CD4-positive, alpha-beta T cell treated with Interferon gamma for 1 hour (primary cell): ENCODE results near the gene CPA4.

Experiments used
- DNase-seq: peaks from one replicate; pipeline ENCODE4 v3.0.0-alpha.2; 2020

Gene CPA4

DNA sequence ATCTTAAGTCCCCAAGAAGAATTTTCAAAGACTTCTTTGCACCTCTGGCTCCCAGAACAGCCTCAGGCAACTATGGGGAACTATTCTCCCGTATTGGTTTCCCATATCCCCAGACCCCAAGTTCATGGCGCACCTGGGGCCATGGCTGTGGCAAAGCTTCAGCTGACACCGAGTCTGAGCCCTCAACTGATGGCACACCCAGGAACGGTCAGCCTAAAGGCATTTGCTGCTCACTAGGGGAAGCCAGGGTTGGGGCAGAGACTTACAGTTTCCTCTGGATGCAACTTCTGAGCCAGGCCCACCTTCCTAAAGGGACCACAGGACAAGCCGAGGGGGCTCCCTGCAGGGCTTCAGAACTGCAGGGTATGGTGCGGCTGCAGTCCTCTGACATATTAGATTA lies 73.6 kb downstream of the CPA4 start:
- DNase-seq, result no peak

DNA sequence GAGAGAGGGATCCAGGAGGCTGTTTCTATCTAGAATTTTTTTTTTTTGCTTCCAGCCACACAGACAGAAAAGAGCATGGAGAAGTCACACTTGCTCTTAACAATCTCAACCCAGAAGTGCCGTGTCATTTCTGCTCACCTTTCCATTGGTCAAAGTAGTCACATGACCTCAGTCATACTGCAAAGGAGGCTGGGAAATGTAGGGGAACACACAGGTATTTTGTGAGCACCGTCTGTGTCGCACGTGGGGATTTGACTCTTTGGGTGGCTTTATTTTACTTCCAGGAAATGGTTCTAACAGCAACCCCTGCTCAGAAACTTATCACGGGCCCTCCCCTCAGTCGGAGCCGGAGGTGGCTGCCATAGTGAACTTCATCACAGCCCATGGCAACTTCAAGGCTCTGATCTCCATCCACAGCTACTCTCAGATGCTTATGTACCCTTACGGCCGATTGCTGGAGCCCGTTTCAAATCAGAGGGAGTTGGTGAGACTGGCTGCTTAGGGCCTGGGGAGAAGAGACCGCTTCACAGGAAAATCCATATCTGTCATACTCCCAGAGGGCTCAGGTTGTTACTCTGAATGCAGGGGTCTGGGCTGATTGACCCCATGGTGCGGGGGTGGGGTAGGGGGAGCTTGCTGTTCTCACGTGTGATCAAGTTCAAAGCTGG lies 74.3 kb downstream of the CPA4 start:
- DNase-seq, result peak; percentile 26

DNA sequence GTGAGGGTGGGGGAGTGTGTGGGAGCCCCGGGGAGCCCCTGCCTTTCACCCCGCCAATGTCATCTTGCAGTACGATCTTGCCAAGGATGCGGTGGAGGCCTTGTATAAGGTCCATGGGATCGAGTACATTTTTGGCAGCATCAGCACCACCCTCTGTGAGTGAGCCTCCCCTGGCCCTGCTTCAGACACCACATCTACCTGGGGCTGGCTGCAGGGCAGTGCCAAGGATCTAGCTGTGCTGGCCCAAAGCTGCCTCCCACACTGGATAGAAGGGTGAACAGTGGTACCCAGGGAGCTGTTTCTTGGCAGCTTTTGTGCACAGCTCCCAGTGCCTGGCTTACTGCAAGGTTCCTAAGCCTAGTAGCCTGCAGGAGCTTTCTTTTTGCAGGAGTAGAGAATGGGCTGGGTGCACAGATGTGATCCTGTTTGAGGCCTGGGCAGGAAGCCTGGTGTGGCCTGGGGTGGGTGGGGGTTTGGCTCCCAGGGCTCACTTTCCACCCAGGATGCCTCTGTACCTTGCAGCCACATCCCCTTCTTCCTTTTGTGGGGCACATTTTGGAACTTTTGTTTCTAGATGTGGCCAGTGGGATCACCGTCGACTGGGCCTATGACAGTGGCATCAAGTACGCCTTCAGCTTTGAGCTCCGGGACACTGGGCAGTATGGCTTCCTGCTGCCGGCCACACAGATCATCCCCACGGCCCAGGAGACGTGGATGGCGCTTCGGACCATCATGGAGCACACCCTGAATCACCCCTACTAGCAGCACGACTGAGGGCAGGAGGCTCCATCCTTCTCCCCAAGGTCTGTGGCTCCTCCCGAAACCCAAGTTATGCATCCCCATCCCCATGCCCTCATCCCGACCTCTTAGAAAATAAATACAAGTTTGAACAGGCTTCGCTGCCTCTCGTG lies 75.1 kb downstream of the CPA4 start:
- DNase-seq, result no peak

DNA sequence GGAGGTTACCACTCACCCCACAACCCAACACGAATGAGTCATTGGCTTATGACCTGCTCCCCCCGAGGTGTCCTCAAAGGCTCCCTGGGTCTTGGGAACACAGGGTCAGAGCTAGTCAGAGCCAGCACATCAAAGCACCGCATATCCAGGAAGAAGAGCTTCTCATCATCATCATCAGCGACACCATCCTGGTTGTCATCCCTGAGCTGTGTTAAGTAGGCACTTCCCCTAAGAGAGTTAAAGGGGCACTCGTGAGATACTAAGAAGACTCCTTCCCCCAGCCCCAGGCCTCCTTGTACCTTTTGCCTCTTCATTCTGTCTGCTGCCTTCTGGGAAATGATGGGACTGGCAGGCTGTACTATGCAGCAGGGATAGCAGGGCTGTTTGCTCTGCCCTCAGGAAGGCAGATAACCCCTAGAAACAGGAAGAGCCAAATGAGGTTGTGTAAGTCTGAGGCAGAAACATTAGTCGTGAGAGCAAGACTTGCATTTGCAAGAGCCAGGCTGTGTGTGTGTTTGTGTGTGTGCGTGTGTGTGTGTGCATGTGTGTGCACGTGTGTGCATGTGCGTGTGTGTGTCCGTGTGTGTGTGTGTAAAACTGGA lies 76.2 kb downstream of the CPA4 start:
- no peak for DNase-seq

DNA sequence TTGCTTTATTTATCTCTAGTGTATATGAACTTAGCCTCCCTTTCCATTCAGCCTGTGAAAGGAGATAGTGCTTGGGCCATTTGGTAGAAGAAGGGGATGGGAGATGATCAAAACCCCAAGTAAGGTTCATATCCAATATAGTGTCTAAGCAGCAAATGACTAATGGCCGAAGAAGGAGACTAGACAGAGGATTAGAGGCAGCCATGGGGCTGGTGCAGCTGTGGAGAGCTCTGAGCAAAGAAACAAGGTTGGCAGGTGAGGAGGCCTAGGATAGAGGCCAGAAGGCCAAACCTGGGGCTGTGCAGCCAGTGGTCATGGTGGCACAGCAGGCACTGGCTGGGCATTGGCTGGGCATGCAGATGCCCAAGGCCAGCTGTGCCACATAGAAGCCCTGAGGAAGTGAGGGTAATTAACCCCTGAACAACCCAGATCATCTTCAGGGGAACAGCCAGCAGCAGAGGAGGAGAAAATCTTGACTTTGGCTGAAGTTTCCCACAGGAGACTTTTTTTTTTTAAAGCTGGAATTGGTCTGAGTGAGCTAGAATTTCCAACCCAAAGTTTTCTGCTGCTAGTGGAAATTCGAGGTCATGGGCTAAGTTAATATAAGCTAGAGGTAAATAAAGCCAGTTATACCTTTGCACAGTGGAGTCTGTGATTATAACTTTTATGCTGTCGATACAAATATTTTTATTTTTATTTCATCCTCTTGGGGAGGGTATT lies 77.0 kb downstream of the CPA4 start:
- DNase-seq, result no peak

DNA sequence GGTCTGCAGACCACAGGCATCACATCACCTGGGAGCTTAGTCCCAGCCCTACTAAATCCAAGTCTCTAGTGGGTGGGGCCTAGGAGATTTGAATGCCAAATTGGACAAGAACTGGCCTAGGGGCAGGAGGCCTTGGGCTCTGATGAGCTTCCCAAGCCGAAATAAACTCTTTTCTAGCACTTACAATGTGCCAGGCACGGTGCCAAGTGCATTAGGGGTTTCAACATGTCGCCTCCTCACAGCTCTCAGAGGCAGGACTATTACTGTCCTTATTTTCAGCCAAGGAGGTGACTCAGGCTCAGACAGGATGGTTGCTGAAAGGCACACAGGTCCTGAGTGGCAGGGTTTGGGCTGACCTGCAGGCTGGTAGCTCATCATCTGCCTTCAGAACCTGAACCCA lies 78.1 kb downstream of the CPA4 start:
- no peak for DNase-seq

DNA sequence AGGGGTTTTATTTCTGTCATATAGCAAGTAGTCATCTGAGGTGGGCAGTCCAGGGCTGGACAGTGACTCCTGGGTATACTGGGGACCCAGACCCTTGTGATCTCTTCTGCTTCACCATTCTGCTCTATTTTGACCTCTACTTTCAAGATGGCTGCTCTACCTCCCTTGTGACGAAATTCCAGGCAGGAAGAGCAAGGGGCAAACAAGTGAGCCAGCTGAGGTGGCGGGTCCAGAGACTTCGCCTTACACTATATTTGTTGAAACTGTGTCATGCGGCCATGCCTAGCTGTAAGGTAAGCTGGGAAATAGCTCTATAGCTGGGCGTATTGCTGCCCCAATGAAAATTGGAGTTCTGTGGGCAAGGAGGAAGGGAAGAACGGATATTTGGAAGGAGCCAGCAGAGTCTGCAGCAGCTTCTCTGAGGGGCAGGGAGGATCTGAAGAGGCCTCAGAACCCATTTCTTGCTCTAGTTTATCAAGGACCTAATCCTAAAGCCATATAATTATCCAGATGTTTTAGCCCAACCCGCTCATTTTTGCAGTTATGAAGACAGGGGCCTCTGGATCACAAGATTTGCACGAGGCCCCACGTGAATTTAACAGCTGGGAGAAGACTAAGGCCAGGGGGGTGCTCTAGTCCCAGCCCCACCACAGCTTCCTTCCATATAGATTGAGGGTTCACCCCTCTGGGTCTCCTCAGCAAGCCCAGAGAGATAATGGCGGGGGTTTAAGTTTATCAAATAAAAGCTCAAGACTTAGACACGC lies 79.6 kb downstream of the CPA4 start:
- no peak for DNase-seq
